SK-N-SH (cell line): ENCODE results near the gene KLHL40. TPM values are rescaled to one million over a fixed set of nuclear protein-coding genes. Genes with fewer than 3 reads are reported as not detected.

Experiments
- CTCF ChIA-PET: fragments of 300-600, 350-600 bp; formaldehyde crosslinking; extraction: SDS; loops from one replicate; lab custom pipeline; 2021; lab: Yijun Ruan, JAX
- POLR2A ChIA-PET: fragments of 350-600 bp; sonication (Branson Sonifier 250); formaldehyde crosslinking; extraction: SDS; loops from one replicate; lab custom pipeline; 2020; ENCODE audit warnings: antibody characterized with exemption, inconsistent platforms; lab: Yijun Ruan, JAX
- DNase-seq: peaks from one replicate; pipeline ENCODE4 v3.0.0; 2012
- H2AFZ ChIP-seq: fragments of 200-600 bp; sonication (generic); 2 replicates; pipeline ENCODE4 v1.8.1; 2016; ENCODE audit warnings: antibody characterized with exemption, mild to moderate bottlenecking, low read depth
- H3F3A ChIP-seq: fragments of 200-600 bp; sonication (generic); replicated peaks from 2 replicates; pipeline ENCODE3; 2016; ENCODE audit warnings: antibody characterized with exemption, mild to moderate bottlenecking; ENCODE audit not compliant: insufficient read depth
- H3K27ac ChIP-seq, 2 experiments: fragments of 200-500 bp in 1 of 2; fragments of 200-600 bp in 1 of 2; sonication (Bioruptor generic) in 1 of 2; sonication (generic), shearing (Covaris generic) in 1 of 2; 2 replicates each; pipeline versions ENCODE4 v1.5.1 to v1.6.1; 2014 to 2016; ENCODE audit warnings: low read depth in 2 of 2, inconsistent platforms in 1 of 2, low read length in 1 of 2, mild to moderate bottlenecking in 1 of 2, mixed read lengths in 1 of 2
- H3K27me3 ChIP-seq: fragments of 200-600 bp; sonication (generic), shearing (Covaris generic); 2 replicates; pipeline ENCODE4 v1.6.1; 2016; ENCODE audit warnings: mixed run types; ENCODE audit not compliant: insufficient read depth
- H3K36me3 ChIP-seq, 2 experiments: fragments of 200-500 bp in 1 of 2; fragments of 200-600 bp in 1 of 2; sonication (Bioruptor generic) in 1 of 2; sonication (generic) in 1 of 2; replicated peaks in 1 of 2; 2 replicates each; pipeline versions ENCODE3 to v1.5.1; 2014 to 2016; ENCODE audit warnings: low read length in 1 of 2, mild to moderate bottlenecking in 1 of 2; ENCODE audit not compliant: insufficient read depth in 2 of 2, control insufficient read depth in 1 of 2
- H3K4me1 ChIP-seq, 2 experiments: fragments of 200-500 bp in 1 of 2; fragments of 200-600 bp in 1 of 2; sonication (Bioruptor generic) in 1 of 2; sonication (generic), shearing (Covaris generic) in 1 of 2; 2 replicates each; pipeline versions ENCODE4 v1.5.1 to v1.6.1; 2014 to 2016; ENCODE audit warnings: low read depth in 1 of 2, low read length in 1 of 2, mixed run types in 1 of 2; ENCODE audit not compliant: insufficient read depth in 2 of 2, control insufficient read depth in 1 of 2
- H3K4me2 ChIP-seq: fragments of 200-600 bp; sonication (generic), shearing (Covaris generic); 2 replicates; pipeline ENCODE4 v1.6.1; 2017; ENCODE audit warnings: mixed run types
- H3K4me3 ChIP-seq, 2 experiments: fragments of 200-500 bp in 1 of 2; fragments of 200-600 bp in 1 of 2; sonication (Bioruptor generic) in 1 of 2; sonication (generic), shearing (Covaris generic) in 1 of 2; 2 replicates each; pipeline versions ENCODE4 v1.5.1 to v1.8.1; 2014 to 2016; ENCODE audit warnings: low read depth in 2 of 2, inconsistent platforms in 1 of 2, low read length in 1 of 2, mild to moderate bottlenecking in 1 of 2, mixed read lengths in 1 of 2, moderate library complexity in 1 of 2
- H3K79me2 ChIP-seq: fragments of 200-600 bp; sonication (generic); 2 replicates; pipeline ENCODE4 v1.8.1; 2017; ENCODE audit warnings: mild to moderate bottlenecking; ENCODE audit not compliant: insufficient read depth
- H3K9ac ChIP-seq: fragments of 200-600 bp; sonication (generic); 2 replicates; pipeline ENCODE4 v1.6.1; 2017; ENCODE audit warnings: mixed run types
- H3K9me2 ChIP-seq: fragments of 200-600 bp; sonication (generic); 2 replicates; pipeline ENCODE4 v1.6.1; 2017; ENCODE audit warnings: mixed run types
- H3K9me3 ChIP-seq: fragments of 200-600 bp; sonication (generic); 2 replicates; pipeline ENCODE4 v1.6.1; 2017; ENCODE audit warnings: mixed run types, mild to moderate bottlenecking, moderate library complexity
- H4K20me1 ChIP-seq: fragments of 200-600 bp; sonication (generic); 2 replicates; pipeline ENCODE4 v1.6.1; 2017; ENCODE audit warnings: mild to moderate bottlenecking, mixed run types; ENCODE audit not compliant: insufficient read depth
- EZH2phosphoT487 ChIP-seq: fragments of 200-600 bp; sonication (generic); IDR thresholded peaks from 2 replicates; pipeline ENCODE4 v1.6.1; 2017; ENCODE audit warnings: low read depth, mixed run types, mild to moderate bottlenecking, antibody characterized with exemption, moderate library complexity, borderline replicate concordance
- FOSL2 ChIP-seq: IDR thresholded peaks from 2 replicates; pipeline ENCODE4 v1.4.0; 2012; ENCODE audit warnings: low read depth, mild to moderate bottlenecking, moderate library complexity, borderline replicate concordance
- FOXJ3 ChIP-seq: sonication (generic); formaldehyde crosslinking; IDR thresholded peaks from 2 replicates; pipeline ENCODE4 v1.5.1; 2020; ENCODE audit warnings: mild to moderate bottlenecking, missing genetic modification reagents
- FOXM1 ChIP-seq: IDR thresholded peaks from 2 replicates; pipeline ENCODE4 v1.4.0; 2012; ENCODE audit warnings: low read depth, mild to moderate bottlenecking
- GATA2 ChIP-seq: sonication (generic); formaldehyde crosslinking; IDR thresholded peaks from 2 replicates; pipeline ENCODE4 v1.5.0; 2020; ENCODE audit warnings: mild to moderate bottlenecking, missing genetic modification reagents
- MXI1 ChIP-seq: IDR thresholded peaks from 2 replicates; pipeline ENCODE4 v1.6.1; 2012; ENCODE audit warnings: mild to moderate bottlenecking, low read depth, low read length, improper control_type of control experiment
- NFIC ChIP-seq: IDR thresholded peaks from 2 replicates; pipeline ENCODE4 v1.4.0; 2012; ENCODE audit warnings: borderline replicate concordance
- NRF1 ChIP-seq: IDR thresholded peaks from 2 replicates; pipeline ENCODE4 v1.6.1; 2012; ENCODE audit warnings: low read depth, mild to moderate bottlenecking, low read length
- RFX5 ChIP-seq: IDR thresholded peaks from 2 replicates; pipeline ENCODE4 v1.6.1; 2012; ENCODE audit warnings: mild to moderate bottlenecking, improper control_type of control experiment, low read length
- SIN3A ChIP-seq: IDR thresholded peaks from 2 replicates; pipeline ENCODE4 v1.6.1; 2012; ENCODE audit warnings: low read depth, mild to moderate bottlenecking, low read length, moderate library complexity, borderline replicate concordance
- TAF1 ChIP-seq: IDR thresholded peaks from 2 replicates; pipeline ENCODE4 v1.6.1; 2012; ENCODE audit warnings: low read depth, mild to moderate bottlenecking, low read length, moderate library complexity, borderline replicate concordance
- TCF12 ChIP-seq: IDR thresholded peaks from 2 replicates; pipeline ENCODE4 v1.4.0; 2012
- TEAD4 ChIP-seq: IDR thresholded peaks from 2 replicates; pipeline ENCODE4 v1.4.0; 2012; ENCODE audit warnings: mild to moderate bottlenecking, borderline replicate concordance; ENCODE audit not compliant: insufficient read depth
- WGBS: methylation state at CpG from one replicate; pipeline ENCODE4 v1.1.6; 2017; ENCODE audit warnings: low lambda C conversion rate; 5-methylcytosine and 5-hydroxymethylcytosine counted together
- polyA plus RNA-seq, 3 experiments: library from polyadenylated mRNA; depleted of rRNA; stranded (reverse); fragments of >200 nt; gene quantifications; 2 replicates each; pipeline ENCODE4 v1.2.3, GENCODE V29; 2012
- TF ChIP-seq, protein P1 (sequence below): fragments of 150-350 bp; IDR thresholded peaks from 2 replicates; pipeline ENCODE4 v1.6.1; 2016; ENCODE audit warnings: mild to moderate bottlenecking, low read depth, low read length
- TF ChIP-seq, protein P2 (sequence below): fragments of 200-600 bp; sonication (generic); IDR thresholded peaks from 2 replicates; pipeline ENCODE4 v1.6.1; 2017; ENCODE audit warnings: antibody characterized with exemption, mild to moderate bottlenecking, moderate library complexity
- TF ChIP-seq, protein P3 (sequence below): IDR thresholded peaks from 2 replicates; pipeline ENCODE4 v1.4.0; 2012; ENCODE audit warnings: low read depth, borderline replicate concordance
- TF ChIP-seq, protein P4 (sequence below): fragments of 150-350 bp; IDR thresholded peaks from 2 replicates; pipeline ENCODE4 v1.6.1; 2017; ENCODE audit warnings: antibody characterized with exemption, low read length, low read depth, borderline replicate concordance
- TF ChIP-seq, protein P5 (sequence below): IDR thresholded peaks from 2 replicates; pipeline ENCODE4 v1.4.0; 2012; ENCODE audit warnings: low read depth, borderline replicate concordance

Gene KLHL40
- polyA plus RNA-seq, 1 of the 3 experiments (the other 2 are of a cell fraction), result not detected

DNA sequence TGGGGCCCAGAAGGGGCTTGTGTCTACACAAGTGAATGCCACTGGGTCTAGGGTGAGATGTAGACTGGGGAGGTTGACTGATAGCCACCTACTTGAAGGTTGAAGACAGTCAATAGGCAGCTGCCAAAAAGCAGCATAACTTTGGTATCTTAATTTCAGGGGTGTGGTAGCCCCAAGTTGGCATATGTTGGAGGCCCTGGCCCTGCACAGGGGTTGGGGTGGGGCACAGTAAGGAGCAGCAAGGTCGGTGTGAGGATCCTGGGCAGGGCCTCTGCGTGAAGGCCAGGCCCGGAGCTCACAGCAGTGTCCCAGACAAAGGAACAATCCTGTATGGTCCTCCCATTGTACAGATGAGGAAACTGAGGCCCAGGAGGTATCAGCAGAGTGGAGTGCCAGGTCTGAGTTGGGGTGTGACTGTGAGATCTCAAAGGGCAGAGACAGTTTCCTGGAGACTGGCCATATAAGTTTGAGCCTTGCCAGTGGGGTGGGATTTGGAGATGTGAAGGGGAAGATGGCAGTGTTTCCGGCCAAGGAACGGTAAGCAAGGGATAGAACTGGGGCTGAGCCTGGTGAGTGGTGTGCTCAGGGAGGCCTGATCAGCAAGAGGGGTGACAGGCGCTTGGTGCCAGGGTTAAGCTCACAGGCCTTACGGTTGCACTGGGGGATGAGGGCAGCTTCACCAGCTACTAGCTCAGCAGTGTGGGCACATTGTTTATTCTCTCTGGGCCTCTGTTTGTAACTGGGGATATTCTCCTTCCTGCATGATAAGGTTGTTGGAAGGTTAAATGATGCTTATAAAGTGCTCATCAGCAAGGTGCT, 1.7 kb downstream of the KLHL40 start:
- H3K79me2 ChIP-seq, result no peaks in the 10 kb centered on the region
- H3K9me2 ChIP-seq, result no peaks in the 10 kb centered on the region
- 83% methylated on average over 5 of the region's 7 CpGs for WGBS
- no peaks in the 10 kb centered on the region for H3K9me3 ChIP-seq
- no peak overlapping the region for H3K4me2 ChIP-seq
- peaks cover 19% of the 10 kb centered on the region; the same call in 1 of the 2 replicates for H3K27me3 ChIP-seq
- DNase-seq, result no peak
- no peak overlapping the region for H3K27ac ChIP-seq
- no peaks in the 10 kb centered on the region; a peak in 1 of 4 replicates for H3K4me1 ChIP-seq
- H3K9ac ChIP-seq, result no peak overlapping the region
- no peak overlapping the region for H2AFZ ChIP-seq
- H3K36me3 ChIP-seq, result no peaks in the 10 kb centered on the region
- no peaks in the 10 kb centered on the region for H4K20me1 ChIP-seq
- no peak for TF ChIP-seq FOXJ3 (CRISPR knock-in tag)
- TF ChIP-seq FOXM1, result no peak
- no peak for TF ChIP-seq SIN3A
- no peak for TF ChIP-seq MXI1
- TF ChIP-seq EZH2phosphoT487, result no peak
- no peak for TF ChIP-seq NFIC
- no peak for TF ChIP-seq FOSL2
- TF ChIP-seq, protein P1, sequence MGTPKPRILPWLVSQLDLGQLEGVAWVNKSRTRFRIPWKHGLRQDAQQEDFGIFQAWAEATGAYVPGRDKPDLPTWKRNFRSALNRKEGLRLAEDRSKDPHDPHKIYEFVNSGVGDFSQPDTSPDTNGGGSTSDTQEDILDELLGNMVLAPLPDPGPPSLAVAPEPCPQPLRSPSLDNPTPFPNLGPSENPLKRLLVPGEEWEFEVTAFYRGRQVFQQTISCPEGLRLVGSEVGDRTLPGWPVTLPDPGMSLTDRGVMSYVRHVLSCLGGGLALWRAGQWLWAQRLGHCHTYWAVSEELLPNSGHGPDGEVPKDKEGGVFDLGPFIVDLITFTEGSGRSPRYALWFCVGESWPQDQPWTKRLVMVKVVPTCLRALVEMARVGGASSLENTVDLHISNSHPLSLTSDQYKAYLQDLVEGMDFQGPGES, result no peak
- TF ChIP-seq, protein P2, sequence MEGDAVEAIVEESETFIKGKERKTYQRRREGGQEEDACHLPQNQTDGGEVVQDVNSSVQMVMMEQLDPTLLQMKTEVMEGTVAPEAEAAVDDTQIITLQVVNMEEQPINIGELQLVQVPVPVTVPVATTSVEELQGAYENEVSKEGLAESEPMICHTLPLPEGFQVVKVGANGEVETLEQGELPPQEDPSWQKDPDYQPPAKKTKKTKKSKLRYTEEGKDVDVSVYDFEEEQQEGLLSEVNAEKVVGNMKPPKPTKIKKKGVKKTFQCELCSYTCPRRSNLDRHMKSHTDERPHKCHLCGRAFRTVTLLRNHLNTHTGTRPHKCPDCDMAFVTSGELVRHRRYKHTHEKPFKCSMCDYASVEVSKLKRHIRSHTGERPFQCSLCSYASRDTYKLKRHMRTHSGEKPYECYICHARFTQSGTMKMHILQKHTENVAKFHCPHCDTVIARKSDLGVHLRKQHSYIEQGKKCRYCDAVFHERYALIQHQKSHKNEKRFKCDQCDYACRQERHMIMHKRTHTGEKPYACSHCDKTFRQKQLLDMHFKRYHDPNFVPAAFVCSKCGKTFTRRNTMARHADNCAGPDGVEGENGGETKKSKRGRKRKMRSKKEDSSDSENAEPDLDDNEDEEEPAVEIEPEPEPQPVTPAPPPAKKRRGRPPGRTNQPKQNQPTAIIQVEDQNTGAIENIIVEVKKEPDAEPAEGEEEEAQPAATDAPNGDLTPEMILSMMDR, result no peak
- TF ChIP-seq TCF12, result no peak
- TF ChIP-seq RFX5, result no peak
- TF ChIP-seq TEAD4, result no peak
- TF ChIP-seq TAF1, result no peak
- TF ChIP-seq, protein P3, sequence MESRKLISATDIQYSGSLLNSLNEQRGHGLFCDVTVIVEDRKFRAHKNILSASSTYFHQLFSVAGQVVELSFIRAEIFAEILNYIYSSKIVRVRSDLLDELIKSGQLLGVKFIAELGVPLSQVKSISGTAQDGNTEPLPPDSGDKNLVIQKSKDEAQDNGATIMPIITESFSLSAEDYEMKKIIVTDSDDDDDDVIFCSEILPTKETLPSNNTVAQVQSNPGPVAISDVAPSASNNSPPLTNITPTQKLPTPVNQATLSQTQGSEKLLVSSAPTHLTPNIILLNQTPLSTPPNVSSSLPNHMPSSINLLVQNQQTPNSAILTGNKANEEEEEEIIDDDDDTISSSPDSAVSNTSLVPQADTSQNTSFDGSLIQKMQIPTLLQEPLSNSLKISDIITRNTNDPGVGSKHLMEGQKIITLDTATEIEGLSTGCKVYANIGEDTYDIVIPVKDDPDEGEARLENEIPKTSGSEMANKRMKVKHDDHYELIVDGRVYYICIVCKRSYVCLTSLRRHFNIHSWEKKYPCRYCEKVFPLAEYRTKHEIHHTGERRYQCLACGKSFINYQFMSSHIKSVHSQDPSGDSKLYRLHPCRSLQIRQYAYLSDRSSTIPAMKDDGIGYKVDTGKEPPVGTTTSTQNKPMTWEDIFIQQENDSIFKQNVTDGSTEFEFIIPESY, result no peak
- TF ChIP-seq GATA2 (CRISPR knock-in tag), result no peak
- TF ChIP-seq, protein P4, sequence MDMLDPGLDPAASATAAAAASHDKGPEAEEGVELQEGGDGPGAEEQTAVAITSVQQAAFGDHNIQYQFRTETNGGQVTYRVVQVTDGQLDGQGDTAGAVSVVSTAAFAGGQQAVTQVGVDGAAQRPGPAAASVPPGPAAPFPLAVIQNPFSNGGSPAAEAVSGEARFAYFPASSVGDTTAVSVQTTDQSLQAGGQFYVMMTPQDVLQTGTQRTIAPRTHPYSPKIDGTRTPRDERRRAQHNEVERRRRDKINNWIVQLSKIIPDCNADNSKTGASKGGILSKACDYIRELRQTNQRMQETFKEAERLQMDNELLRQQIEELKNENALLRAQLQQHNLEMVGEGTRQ, result no peak
- no peak for TF ChIP-seq NRF1
- TF ChIP-seq, protein P5, sequence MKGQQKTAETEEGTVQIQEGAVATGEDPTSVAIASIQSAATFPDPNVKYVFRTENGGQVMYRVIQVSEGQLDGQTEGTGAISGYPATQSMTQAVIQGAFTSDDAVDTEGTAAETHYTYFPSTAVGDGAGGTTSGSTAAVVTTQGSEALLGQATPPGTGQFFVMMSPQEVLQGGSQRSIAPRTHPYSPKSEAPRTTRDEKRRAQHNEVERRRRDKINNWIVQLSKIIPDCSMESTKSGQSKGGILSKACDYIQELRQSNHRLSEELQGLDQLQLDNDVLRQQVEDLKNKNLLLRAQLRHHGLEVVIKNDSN, result no peak
- POLR2A ChIA-PET, result no interaction called here
- CTCF ChIA-PET, result interaction anchor here (1.4 kb wide), 1 partner anchor 73 kb away, joined by 3 read pairs; no protein-coding TSS in a partner anchor
- no peak overlapping the region for H3K4me3 ChIP-seq
- no peaks in the 10 kb centered on the region for H3F3A ChIP-seq
